Urinary bladder (tissue), 4 donors: Measurements from ENCODE around the gene LRFN2. TPM values are rescaled to one million over a fixed set of nuclear protein-coding genes. Genes with fewer than 3 reads are reported as not detected.

ENCODE experiments used
- DNase-seq: peaks from one replicate; pipeline ENCODE4 v3.0.0-alpha.2; 2015; ENCODE audit errors: extremely low spot score
- H3K27ac ChIP-seq: one replicate; pipeline ENCODE4 v1.5.1; 2013; ENCODE audit warnings: low read depth, mild to moderate bottlenecking, moderate library complexity
- H3K36me3 ChIP-seq: one replicate; pipeline ENCODE4 v1.6.1; 2013; ENCODE audit warnings: mild to moderate bottlenecking, moderate library complexity; ENCODE audit not compliant: insufficient read depth
- H3K4me1 ChIP-seq: one replicate; pipeline ENCODE4 v1.6.1; 2013; ENCODE audit warnings: mild to moderate bottlenecking, moderate library complexity; ENCODE audit not compliant: insufficient read depth
- H3K4me3 ChIP-seq: one replicate; pipeline ENCODE4 v1.5.1; 2013; ENCODE audit warnings: low read depth, low read length
- WGBS: extraction: QIAGEN DNeasy Blood & Tissue Kit; methylation state at CpG from one replicate; pipeline ENCODE4 v1.1.7; 2013; 5-methylcytosine and 5-hydroxymethylcytosine counted together
- polyA plus RNA-seq: library from polyadenylated mRNA; stranded (reverse); fragments of 200-250 nt; gene quantifications from one replicate; pipeline ENCODE4 v1.2.3, GENCODE V29; 2013
- total RNA-seq: library from RNA; depleted of rRNA; stranded (reverse); fragments of >200 nt; gene quantifications from one replicate; pipeline ENCODE4 v1.2.3, GENCODE V29; 2014
- donor health status: healthy with polysubstance abuse.
- donor health status: healthy.

LRFN2 gene
- total and polyA plus RNA-seq, 2 donors: 0.04 to 0.11 TPM

DNA sequence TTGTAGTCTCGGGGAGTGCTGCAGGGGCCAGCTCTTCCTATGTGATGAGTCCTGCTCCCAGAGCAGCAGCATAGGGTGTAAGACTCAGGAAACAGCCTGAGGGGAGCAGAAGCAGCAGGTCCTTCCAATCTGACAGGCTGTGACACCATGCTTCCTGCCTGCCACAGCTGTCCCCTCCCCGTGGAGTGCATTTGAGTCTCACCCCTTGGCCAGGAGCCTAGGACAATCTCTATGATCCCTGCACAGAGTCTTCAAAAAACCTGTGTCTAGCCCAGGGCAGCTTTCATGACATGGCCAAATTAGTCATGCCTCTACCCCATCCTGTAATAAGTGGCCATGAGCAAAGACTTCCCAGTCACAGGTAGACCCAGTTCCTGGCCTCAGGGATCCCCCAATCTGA lies 23.1 kb upstream of the LRFN2 start:
- Histone ChIP-seq H3K27ac (no peak overlapping the region), H3K4me1 (no peaks in the 10 kb centered on the region), H3K36me3 (no peaks in the 10 kb centered on the region), H3K4me3 (no peak overlapping the region)
- no peak for DNase-seq
- 30% methylated on average over 2 of the region's 2 CpGs for WGBS

DNA sequence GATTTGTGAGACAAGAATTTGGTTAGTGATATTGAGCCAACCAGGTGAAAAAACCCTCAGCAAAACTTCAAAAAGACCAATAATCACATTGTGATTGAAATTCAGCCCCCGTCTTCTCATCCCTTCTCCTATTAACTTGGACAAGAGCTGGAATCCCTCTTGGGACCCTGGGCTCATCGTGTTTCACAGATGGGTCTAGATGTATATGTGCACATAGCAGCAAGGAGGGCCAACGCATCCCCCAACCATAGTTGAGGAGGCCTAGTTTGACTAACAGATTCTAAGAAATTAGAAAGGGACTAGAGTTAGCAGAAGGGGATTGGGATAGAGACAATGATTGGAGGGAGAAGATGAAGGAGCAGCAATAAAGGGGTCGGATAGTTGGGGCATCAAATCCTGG lies 19.8 kb upstream of the LRFN2 start:
- DNase-seq: no peak
- no peak overlapping the region for H3K4me3 ChIP-seq
- H3K4me1 ChIP-seq: no peaks in the 10 kb centered on the region
- 85% methylated on average over 4 of the region's 4 CpGs for WGBS
- no peaks in the 10 kb centered on the region for H3K36me3 ChIP-seq
- H3K27ac ChIP-seq: no peak overlapping the region

DNA sequence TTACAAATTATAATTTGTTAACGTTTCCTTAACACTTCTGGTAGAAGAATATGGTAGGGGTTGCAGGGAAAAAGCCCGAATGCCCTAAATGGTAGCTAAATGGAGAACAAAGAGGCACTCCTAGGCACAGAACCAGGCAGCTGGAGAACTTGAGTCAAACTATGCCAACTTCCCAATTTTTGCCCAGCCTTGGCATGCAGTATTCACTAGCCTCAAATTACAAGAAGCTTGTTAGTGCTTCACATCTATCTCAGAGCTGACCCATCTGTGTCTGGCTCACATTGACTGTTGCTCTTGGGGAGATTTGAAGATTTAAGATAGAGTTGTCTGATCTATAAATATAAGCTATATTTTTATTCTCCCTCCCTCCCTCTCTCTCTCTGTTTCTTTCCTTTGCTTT lies 19.4 kb upstream of the LRFN2 start:
- Histone ChIP-seq H3K4me1 (no peaks in the 10 kb centered on the region), H3K4me3 (no peak overlapping the region), H3K36me3 (no peaks in the 10 kb centered on the region), H3K27ac (no peak overlapping the region)
- WGBS: 83% methylated on average over 2 of the region's 2 CpGs
- DNase-seq: no peak

DNA sequence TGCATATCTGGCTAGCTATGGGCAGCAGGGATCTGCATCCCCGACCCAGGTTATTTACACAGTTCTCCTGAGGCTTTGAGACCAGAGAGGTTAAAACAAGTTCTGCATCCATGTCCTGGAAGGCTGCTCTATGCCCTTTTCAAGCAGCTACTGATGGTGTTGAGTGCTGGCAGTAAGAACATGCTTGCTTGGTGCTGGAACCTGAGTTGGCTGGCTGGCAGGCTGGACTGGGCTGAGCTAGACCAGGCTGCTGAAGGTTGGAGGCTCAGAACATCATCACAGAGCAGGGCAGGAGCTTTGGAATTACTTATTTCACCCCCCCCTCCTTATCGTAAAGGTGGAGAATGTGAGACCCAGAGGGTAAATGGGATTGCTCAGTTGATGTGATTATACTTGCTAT lies 16.9 kb upstream of the LRFN2 start:
- WGBS: 71% methylated on average over 2 of the region's 2 CpGs
- Histone ChIP-seq H3K4me3 (no peak overlapping the region), H3K4me1 (no peaks in the 10 kb centered on the region), H3K36me3 (no peaks in the 10 kb centered on the region), H3K27ac (no peak overlapping the region)
- DNase-seq: no peak

DNA sequence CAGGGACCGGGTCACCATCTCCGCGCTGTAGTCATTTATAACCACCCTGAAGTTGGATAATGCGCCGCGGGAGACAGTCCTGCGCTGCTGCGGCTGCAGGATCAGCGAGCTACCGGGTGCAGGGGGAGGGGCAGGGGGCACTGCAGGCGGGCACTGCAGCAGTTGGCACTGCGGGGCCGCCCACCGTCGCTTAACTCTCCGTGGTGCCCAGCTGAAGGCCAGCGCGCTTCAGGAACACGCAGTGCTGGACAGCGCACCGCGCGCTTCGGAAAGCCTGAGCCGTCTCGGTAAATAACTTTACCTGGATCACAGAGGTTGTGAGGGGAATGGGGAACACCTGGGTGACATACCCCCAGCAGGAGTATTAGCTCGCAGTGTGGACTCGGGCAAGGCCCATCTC lies 12.4 kb upstream of the LRFN2 start:
- no peak overlapping the region for H3K27ac ChIP-seq
- no peak overlapping the region for H3K4me3 ChIP-seq
- no peaks in the 10 kb centered on the region for H3K36me3 ChIP-seq
- no peak for DNase-seq
- H3K4me1 ChIP-seq: no peaks in the 10 kb centered on the region
- 17% methylated on average over 28 of the region's 28 CpGs for WGBS

DNA sequence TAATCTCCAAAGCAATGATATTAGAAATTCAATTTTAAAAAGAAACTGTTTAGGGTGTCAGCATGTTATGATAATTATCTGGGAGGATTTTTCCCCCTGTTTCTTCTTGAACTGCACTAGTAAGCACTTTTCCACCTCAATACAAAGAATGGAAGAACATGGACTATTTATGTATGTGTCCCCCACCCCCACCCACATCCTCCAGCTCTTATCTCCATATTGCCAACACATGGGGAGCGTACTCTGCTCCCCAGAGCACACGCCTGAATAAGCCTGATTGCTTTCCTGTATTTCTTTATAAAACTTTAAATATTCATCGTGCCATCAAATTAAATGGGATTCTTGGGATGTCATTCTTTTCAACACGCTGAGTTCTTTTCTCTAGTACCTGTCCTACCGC lies 11.4 kb upstream of the LRFN2 start:
- Histone ChIP-seq H3K4me3 (no peak overlapping the region), H3K36me3 (no peaks in the 10 kb centered on the region), H3K27ac (no peak overlapping the region), H3K4me1 (no peaks in the 10 kb centered on the region)
- no peak for DNase-seq
- WGBS: 77% methylated on average over 5 of the region's 5 CpGs

DNA sequence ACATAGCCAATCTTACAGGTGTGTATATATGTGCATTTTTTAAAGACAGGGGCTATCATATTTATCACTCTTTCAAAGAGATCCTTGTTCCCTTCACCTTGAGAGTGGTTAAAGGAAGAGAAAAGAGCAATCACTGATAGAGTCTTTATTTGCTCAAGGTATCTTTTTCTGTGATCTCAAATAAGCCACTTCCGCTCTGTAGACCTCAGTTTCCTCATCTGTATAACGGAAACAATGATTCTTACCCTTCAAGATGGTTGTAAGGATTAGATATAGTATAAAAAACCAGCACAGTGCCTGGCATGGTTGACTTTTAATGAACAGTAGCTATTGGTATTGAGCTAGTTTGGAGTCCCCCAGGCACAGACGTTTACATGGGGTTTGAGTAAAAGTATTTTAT lies 10.1 kb upstream of the LRFN2 start:
- WGBS: 71% methylated on average over 3 of the region's 3 CpGs
- H3K27ac ChIP-seq: no peak overlapping the region
- no peak overlapping the region for H3K4me3 ChIP-seq
- no peaks in the 10 kb centered on the region for H3K4me1 ChIP-seq
- H3K36me3 ChIP-seq: no peaks in the 10 kb centered on the region
- no peak for DNase-seq

DNA sequence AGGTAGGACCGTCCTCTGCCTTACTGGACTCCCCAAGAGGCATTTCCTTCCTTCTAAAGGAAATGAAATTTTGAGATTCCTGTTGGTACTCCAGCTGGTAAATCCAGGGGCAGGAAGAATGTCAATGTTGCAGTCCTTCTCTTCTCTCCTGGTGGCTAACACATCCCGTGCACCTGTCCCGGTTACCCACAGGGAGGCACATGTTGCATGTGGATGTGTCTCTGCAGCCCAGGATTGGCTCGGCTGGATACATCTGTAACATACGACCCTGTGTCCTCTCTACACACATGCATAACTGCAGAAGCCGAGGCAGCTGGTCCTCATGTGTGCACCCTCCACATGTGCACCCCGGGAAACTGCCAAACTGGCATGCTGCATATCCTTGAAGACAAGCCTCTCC lies 1.3 kb upstream of the LRFN2 start:
- Histone ChIP-seq H3K4me3 (no peak overlapping the region), H3K36me3 (no peaks in the 10 kb centered on the region), H3K27ac (no peak overlapping the region), H3K4me1 (no peaks in the 10 kb centered on the region)
- no peak for DNase-seq
- 63% methylated on average over 7 of the region's 7 CpGs for WGBS

- 15% methylated on average over 11 of the region's 11 CpGs for WGBS
- no peak overlapping the region for H3K4me3 ChIP-seq
- no peaks in the 10 kb centered on the region for H3K4me1 ChIP-seq
- H3K27ac ChIP-seq: no peak overlapping the region
- H3K36me3 ChIP-seq: no peaks in the 10 kb centered on the region
- DNase-seq: no peak
These were observed 863 bp upstream of the LRFN2 start for GRCh38 chr6:40588070-40588384.

GRCh38 chr6:40586369-40587201 lies 579 bp downstream of the LRFN2 start:
- H3K27ac ChIP-seq: no peak overlapping the region
- no peak for DNase-seq
- WGBS: 3% methylated on average over 55 of the region's 55 CpGs

DNA sequence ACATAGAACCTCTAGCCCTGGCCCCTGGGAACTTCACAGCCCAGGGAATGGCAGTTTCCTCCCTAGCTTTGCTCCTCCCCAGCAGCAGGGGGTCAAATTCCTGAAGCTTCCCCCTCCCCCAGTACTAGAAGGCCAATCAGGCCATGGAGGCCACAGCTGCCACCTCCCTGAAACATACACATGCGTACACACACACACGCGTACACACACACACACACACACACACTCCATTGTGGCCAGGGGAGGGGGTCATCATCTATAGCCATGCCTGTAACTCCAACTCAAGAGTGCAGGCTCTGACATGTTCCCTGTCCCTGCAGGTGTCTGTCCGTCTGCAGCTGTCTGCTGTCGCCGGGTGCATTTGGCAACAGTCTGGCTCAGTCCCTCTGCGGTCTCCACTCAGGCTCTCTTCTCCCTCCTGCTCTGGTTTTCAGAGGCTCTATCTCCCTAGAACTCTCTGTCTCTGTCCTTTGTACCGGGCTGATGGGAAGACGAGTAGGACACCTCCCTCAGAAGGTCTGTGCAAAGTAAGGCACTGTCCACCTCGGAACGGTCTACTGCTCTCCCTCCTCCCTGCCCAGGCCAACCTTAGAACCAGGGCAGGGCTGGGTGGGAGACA lies 1.4 kb downstream of the LRFN2 start:
- H3K4me3 ChIP-seq: no peak overlapping the region
- no peaks in the 10 kb centered on the region for H3K4me1 ChIP-seq
- no peak overlapping the region for H3K27ac ChIP-seq
- no peaks in the 10 kb centered on the region for H3K36me3 ChIP-seq
- WGBS: 40% methylated on average over 11 of the region's 11 CpGs
- DNase-seq: no peak

More at GRCh38 chr6:40586369-40587201, 579 bp downstream of the LRFN2 start:
- no peaks in the 10 kb centered on the region for H3K4me1 ChIP-seq
- H3K4me3 ChIP-seq: peak overlapping the region; percentile 38
- no peaks in the 10 kb centered on the region for H3K36me3 ChIP-seq

DNA sequence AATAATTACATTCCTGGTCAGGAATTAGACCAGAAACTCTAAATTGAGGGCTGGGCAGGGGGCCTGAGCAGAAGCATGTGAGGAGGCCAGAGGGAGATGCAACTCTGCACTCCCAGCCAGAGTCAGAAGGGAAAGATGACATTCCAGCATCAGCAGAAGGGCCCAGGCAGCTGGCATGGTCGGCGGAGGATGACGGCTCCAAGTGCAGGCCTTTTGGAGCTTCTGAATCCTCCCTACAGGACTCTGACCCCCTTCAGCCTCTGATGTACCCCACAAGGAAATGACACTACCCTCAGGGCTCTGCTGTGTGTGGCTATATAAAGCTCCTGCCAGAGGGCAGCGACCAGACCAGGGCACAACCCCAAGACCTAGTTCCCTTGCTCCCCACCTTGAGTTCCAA lies 1.9 kb downstream of the LRFN2 start:
- no peak for DNase-seq
- Histone ChIP-seq H3K36me3 (no peaks in the 10 kb centered on the region), H3K4me1 (no peaks in the 10 kb centered on the region), H3K4me3 (no peak overlapping the region), H3K27ac (no peak overlapping the region)
- WGBS: 64% methylated on average over 4 of the region's 4 CpGs

DNA sequence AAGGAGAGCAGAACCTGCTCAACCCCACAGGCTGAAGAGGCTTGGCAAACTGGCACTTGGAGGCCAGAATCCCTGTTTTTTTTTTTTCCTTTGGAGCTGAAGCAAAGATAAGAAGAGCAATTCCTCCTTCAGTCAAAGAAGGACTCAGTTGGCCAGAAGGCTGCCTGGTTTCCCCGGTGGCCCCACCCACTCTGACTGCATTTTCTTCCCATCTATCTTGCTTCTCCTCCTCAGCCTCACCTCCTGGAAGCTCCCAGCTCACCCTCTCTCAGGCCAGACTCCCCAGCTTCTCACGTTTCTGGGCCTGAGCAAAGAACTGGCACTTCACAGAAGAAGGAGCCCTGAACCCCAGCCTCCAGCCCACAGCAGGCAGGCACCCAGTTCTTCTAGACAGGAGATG lies 2.4 kb downstream of the LRFN2 start:
- WGBS: 69% methylated on average over 2 of the region's 2 CpGs
- Histone ChIP-seq H3K4me3 (no peak overlapping the region), H3K27ac (no peak overlapping the region), H3K36me3 (no peaks in the 10 kb centered on the region), H3K4me1 (no peaks in the 10 kb centered on the region)
- DNase-seq: no peak

GRCh38 chr6:40583709-40584108 lies 3.5 kb downstream of the LRFN2 start:
- 57% methylated on average over 3 of the region's 3 CpGs for WGBS
- H3K4me3 ChIP-seq: no peak overlapping the region
- no peaks in the 10 kb centered on the region for H3K4me1 ChIP-seq
- H3K36me3 ChIP-seq: no peaks in the 10 kb centered on the region
- no peak overlapping the region for H3K27ac ChIP-seq
- DNase-seq: no peak
